A549 (cell line): ENCODE data around the gene CCDC85B.

Experiments used
- CTCF ChIP-seq: fragments of >200 bp; sonication (Bioruptor Twin); formaldehyde crosslinking; IDR thresholded peaks from 3 replicates; pipeline ENCODE4 v1.5.1; 2016
- NR3C1 ChIP-seq: fragments of >200 bp; sonication (Bioruptor Twin); formaldehyde crosslinking; IDR thresholded peaks from 3 replicates; pipeline ENCODE4 v1.6.1; 2017

- no peak for TF ChIP-seq CTCF
- TF ChIP-seq NR3C1 = no peak
Observed at GRCh38 chr11:65852508-65853245, 37.8 kb upstream of the CCDC85B start.
